H9 (cell line): ENCODE results near the gene SLC25A42. TPM values are rescaled to one million over a fixed set of nuclear protein-coding genes. Genes with fewer than 3 reads are reported as not detected.

Experiments used
- DNase-seq: peaks from one replicate; pipeline ENCODE4 v3.0.0-alpha.2; 2017
- H2AFZ ChIP-seq: one replicate; pipeline ENCODE4 v1.6.1; 2013; ENCODE audit warnings: mild to moderate bottlenecking, low read length, control low read depth, moderate library complexity
- H2AK5ac ChIP-seq: 2 replicates; pipeline ENCODE4 v1.6.1; 2013; ENCODE audit warnings: low read length, control low read depth, mixed read lengths; ENCODE audit not compliant: insufficient read length
- H2BK120ac ChIP-seq: one replicate; pipeline ENCODE4 v1.6.1; 2013; ENCODE audit warnings: low read depth, mild to moderate bottlenecking, low read length, control low read depth, inconsistent platforms; ENCODE audit not compliant: poor library complexity, severe bottlenecking
- H2BK12ac ChIP-seq: 2 replicates; pipeline ENCODE4 v1.6.1; 2013; ENCODE audit warnings: low read length, control low read depth, mixed read lengths, low read depth; ENCODE audit not compliant: insufficient read length
- H2BK15ac ChIP-seq: 2 replicates; pipeline ENCODE4 v1.6.1; 2013; ENCODE audit warnings: low read depth, low read length, control low read depth
- H2BK20ac ChIP-seq: one replicate; pipeline ENCODE4 v1.6.1; 2013; ENCODE audit warnings: low read depth, mild to moderate bottlenecking, low read length, control low read depth, inconsistent platforms; ENCODE audit not compliant: poor library complexity, severe bottlenecking
- H2BK5ac ChIP-seq: 2 replicates; pipeline ENCODE4 v1.6.1; 2013; ENCODE audit warnings: low read length, control low read depth, mixed read lengths; ENCODE audit not compliant: insufficient read length
- H3K14ac ChIP-seq: 2 replicates; pipeline ENCODE4 v1.6.1; 2013; ENCODE audit warnings: low read length, control low read depth; ENCODE audit not compliant: insufficient read depth
- H3K18ac ChIP-seq: 2 replicates; pipeline ENCODE4 v1.6.1; 2013; ENCODE audit warnings: low read depth, mild to moderate bottlenecking, mixed read lengths, low read length, control low read depth; ENCODE audit not compliant: insufficient read length
- H3K23ac ChIP-seq: 2 replicates; pipeline ENCODE4 v1.6.1; 2013; ENCODE audit warnings: low read length, control low read depth, mixed read lengths, low read depth; ENCODE audit not compliant: insufficient read length
- H3K23me2 ChIP-seq: 2 replicates; pipeline ENCODE4 v1.6.1; 2013; ENCODE audit warnings: low read depth, mild to moderate bottlenecking, mixed read lengths, low read length, control low read depth; ENCODE audit not compliant: insufficient read length, poor library complexity, severe bottlenecking
- H3K27ac ChIP-seq: 2 replicates; pipeline ENCODE4 v1.5.1; 2013; ENCODE audit warnings: low read length, control low read depth, mixed read lengths, low read depth; ENCODE audit not compliant: insufficient read length
- H3K27me3 ChIP-seq: 2 replicates; pipeline ENCODE4 v1.6.1; 2013; ENCODE audit warnings: low read length, control low read depth, inconsistent platforms; ENCODE audit not compliant: insufficient read depth
- H3K4ac ChIP-seq: 2 replicates; pipeline ENCODE4 v1.6.1; 2013; ENCODE audit warnings: low read depth, mild to moderate bottlenecking, control low read depth, inconsistent platforms, low read length, moderate library complexity
- H3K4me1 ChIP-seq: 2 replicates; pipeline ENCODE4 v1.6.1; 2013; ENCODE audit warnings: low read length, control low read depth, inconsistent platforms; ENCODE audit not compliant: insufficient read depth
- H3K4me2 ChIP-seq: 2 replicates; pipeline ENCODE4 v1.6.1; 2013; ENCODE audit warnings: low read length, control low read depth, mixed read lengths; ENCODE audit not compliant: insufficient read length, insufficient read depth
- H3K56ac ChIP-seq: 2 replicates; pipeline ENCODE4 v1.6.1; 2013; ENCODE audit warnings: low read depth, mild to moderate bottlenecking, mixed read lengths, low read length, control low read depth; ENCODE audit not compliant: insufficient read length
- H3K79me1 ChIP-seq: 2 replicates; pipeline ENCODE4 v1.6.1; 2013; ENCODE audit warnings: low read depth, mild to moderate bottlenecking, moderate library complexity, low read length, control low read depth, inconsistent platforms; ENCODE audit not compliant: insufficient read depth, poor library complexity, severe bottlenecking
- H3K79me2 ChIP-seq: 2 replicates; pipeline ENCODE4 v1.6.1; 2013; ENCODE audit warnings: low read length, control low read depth, inconsistent platforms; ENCODE audit not compliant: insufficient read depth
- H3K9ac ChIP-seq: 2 replicates; pipeline ENCODE4 v1.6.1; 2013; ENCODE audit warnings: low read length, control low read depth, mixed read lengths; ENCODE audit not compliant: insufficient read length; ENCODE audit errors: extremely low read depth
- H3K9me3 ChIP-seq: one replicate; pipeline ENCODE4 v1.6.1; 2013; ENCODE audit warnings: low read depth, low read length, inconsistent platforms; ENCODE audit not compliant: control insufficient read depth
- H3T11ph ChIP-seq: one replicate; pipeline ENCODE4 v1.6.1; 2013; ENCODE audit warnings: mild to moderate bottlenecking, low read length, control low read depth, inconsistent platforms
- H4K20me1 ChIP-seq: one replicate; pipeline ENCODE4 v1.6.1; 2013; ENCODE audit not compliant: control insufficient read depth, insufficient read length, insufficient read depth
- H4K5ac ChIP-seq: 2 replicates; pipeline ENCODE4 v1.6.1; 2013; ENCODE audit warnings: low read depth, mild to moderate bottlenecking, mixed read lengths, low read length, control low read depth; ENCODE audit not compliant: insufficient read length
- H4K8ac ChIP-seq: replicated peaks from 2 replicates; pipeline ENCODE4 v1.6.1; 2013; ENCODE audit warnings: low read length, control low read depth, mixed read lengths, low read depth; ENCODE audit not compliant: insufficient read length
- H4K91ac ChIP-seq: 2 replicates; pipeline ENCODE4 v1.6.1; 2013; ENCODE audit warnings: low read depth, mild to moderate bottlenecking, moderate library complexity, mixed read lengths, low read length, control low read depth; ENCODE audit not compliant: insufficient read length
- H3K27ac Mint-ChIP-seq, 3 experiments: 2 replicates in 2 of 3; 3 replicates in 1 of 3; pipeline ENCODE4 v1.8.0; 2020 to 2021; ENCODE audit warnings: mixed read lengths in 3 of 3, mild to moderate bottlenecking in 1 of 3, moderate library complexity in 1 of 3
- H3K27me3 Mint-ChIP-seq: 2 replicates; pipeline ENCODE4 v1.8.0; 2021; ENCODE audit warnings: low read depth, mild to moderate bottlenecking, moderate library complexity, mixed read lengths
- H3K36me3 Mint-ChIP-seq, 3 experiments: 2 replicates in 2 of 3; 3 replicates in 1 of 3; pipeline ENCODE4 v1.8.0; 2020 to 2021; ENCODE audit warnings: low read depth in 3 of 3, mixed read lengths in 3 of 3; ENCODE audit not compliant: insufficient read depth in 1 of 3
- H3K4me1 Mint-ChIP-seq, 2 experiments: 2 replicates each; pipeline ENCODE4 v1.8.0; 2020; ENCODE audit warnings: mixed read lengths in 2 of 2
- H3K4me3 Mint-ChIP-seq, 2 experiments: 2 replicates in 1 of 2; 3 replicates in 1 of 2; pipeline ENCODE4 v1.8.0; 2020 to 2021; ENCODE audit warnings: mild to moderate bottlenecking in 2 of 2, mixed read lengths in 2 of 2, moderate library complexity in 1 of 2
- H3K9me3 Mint-ChIP-seq, 2 experiments: 2 replicates in 1 of 2; 3 replicates in 1 of 2; pipeline ENCODE4 v1.8.0; 2020; ENCODE audit warnings: mild to moderate bottlenecking in 2 of 2, mixed read lengths in 2 of 2, moderate library complexity in 1 of 2
- CTCF ChIP-seq: fragments of 200-600 bp; sonication (generic); conservative IDR thresholded peaks from 3 replicates; pipeline ENCODE4 v1.8.0; 2021; ENCODE audit warnings: antibody characterized with exemption, mild to moderate bottlenecking
- WGBS: extraction: QIAGEN DNeasy Blood & Tissue Kit; methylation state at CpG from one replicate; pipeline ENCODE4 v1.1.7; 2013; ENCODE audit warnings: missing lambda C conversion rate, low lambda C conversion rate, mixed read lengths; ENCODE audit not compliant: insufficient read length; ENCODE audit errors: extremely low coverage; 5-methylcytosine and 5-hydroxymethylcytosine counted together
- total RNA-seq: library from RNA; stranded (reverse); gene quantifications from 2 replicates; pipeline ENCODE4 v1.2.1, GENCODE V29; 2021

Gene SLC25A42
- total RNA-seq, 1 experiment from 2014 or later = 3.6 TPM

- no peak overlapping the region for H4K8ac ChIP-seq
- H3K4me1 Mint-ChIP-seq = peaks cover 25 to 29% of the 10 kb centered on the region in 2 experiments
- no peak for TF ChIP-seq CTCF
- WGBS = no CpG with 5 or more reads among the region's 2 CpGs
- no peak overlapping the region for H3K18ac ChIP-seq
- H2AK5ac ChIP-seq = no peak overlapping the region
- H3K27ac ChIP-seq = no peak overlapping the region
- DNase-seq = no peak
- H2BK12ac ChIP-seq = no peak overlapping the region
- no peak overlapping the region for H3K56ac ChIP-seq
- H3K4ac ChIP-seq = no peak overlapping the region
- H3K23me2 ChIP-seq = no peaks in the 10 kb centered on the region
- H3K9ac ChIP-seq = no peak overlapping the region
- no peaks in the 10 kb centered on the region for H3K36me3 Mint-ChIP-seq
- H4K20me1 ChIP-seq = no peaks in the 10 kb centered on the region
- H3T11ph ChIP-seq = no peak overlapping the region
- no peak overlapping the region for H2BK20ac ChIP-seq
- no peak overlapping the region for H4K5ac ChIP-seq
- H4K91ac ChIP-seq = no peak overlapping the region
- H3K14ac ChIP-seq = no peak overlapping the region; the same call in 1 of the 2 replicates
- H3K23ac ChIP-seq = no peak overlapping the region
- H3K4me2 ChIP-seq = no peak overlapping the region
- no peak overlapping the region for H2BK120ac ChIP-seq
- peak overlapping the region in 1 of 3 experiments; percentile 64; a peak in 2 of 7 replicates for H3K27ac Mint-ChIP-seq
- no peak overlapping the region for H3K4me3 Mint-ChIP-seq
- H3K27me3 Mint-ChIP-seq = peaks cover 13% of the 10 kb centered on the region
- no peaks in the 10 kb centered on the region for H3K79me1 ChIP-seq
- H2BK15ac ChIP-seq = no peak overlapping the region
- H3K4me1 ChIP-seq = peaks cover 7% of the 10 kb centered on the region; the same call in 1 of the 2 replicates
- no peak overlapping the region for H2AFZ ChIP-seq
- no peaks in the 10 kb centered on the region; the same call in 1 of the 2 replicates for H3K27me3 ChIP-seq
- no peak overlapping the region for H2BK5ac ChIP-seq
- H3K9me3 ChIP-seq = no peaks in the 10 kb centered on the region
- H3K9me3 Mint-ChIP-seq = no peaks in the 10 kb centered on the region
- no peaks in the 10 kb centered on the region for H3K79me2 ChIP-seq
Measured at GRCh38 chr19:19087676-19088075, 23.9 kb downstream of the SLC25A42 start.
